Panc1 (cell line): Measurements from ENCODE around the gene BPIFA2. TPM values are rescaled to one million over a fixed set of nuclear protein-coding genes. Genes with fewer than 3 reads are reported as not detected.

Source experiments
- ATAC-seq: fragments of 200-7000 bp; cut with Tn5 transposase; 2 replicates; pipeline ENCODE4 v1.9.1; 2020; ENCODE audit warnings: mild to moderate bottlenecking, moderate library complexity
- BruUV-seq: library from RNA; stranded (reverse); fragments of 400-500 nt; replicated peaks from 2 replicates; lab custom pipeline; 2021; lab: Mats Ljungman, UMichigan
- CTCF ChIA-PET: fragments of 300-600 bp; sonication (Branson Sonifier 250); formaldehyde crosslinking; loops from one replicate; lab custom pipeline; 2022; ENCODE audit warnings: antibody characterized with exemption; lab: Charles Lee
- POLR2A ChIA-PET: fragments of 300-600 bp; sonication (Branson Sonifier 250); formaldehyde crosslinking; loops from one replicate; lab custom pipeline; 2022; ENCODE audit warnings: antibody characterized with exemption; lab: Charles Lee
- DNase-seq: peaks from one replicate; pipeline ENCODE4 v3.0.0-alpha.2; 2010; ENCODE audit warnings: low read depth, low spot score
- H3K27ac ChIP-seq: 2 replicates; pipeline ENCODE4 v1.5.1; 2011; ENCODE audit warnings: mild to moderate bottlenecking, low read length, inconsistent platforms
- H3K27me3 ChIP-seq: fragments of 200-500 bp; sonication (Bioruptor generic); 2 replicates; pipeline ENCODE4 v1.6.0; 2014; ENCODE audit warnings: low read length, inconsistent platforms; ENCODE audit not compliant: control insufficient read depth, insufficient read depth
- H3K36me3 ChIP-seq: fragments of 200-500 bp; sonication (Bioruptor generic); 2 replicates; pipeline ENCODE4 v1.5.1; 2014; ENCODE audit warnings: inconsistent platforms, mild to moderate bottlenecking, low read length, moderate library complexity; ENCODE audit not compliant: control insufficient read depth, insufficient read depth
- H3K4me1 ChIP-seq: 2 replicates; pipeline ENCODE4 v1.5.1; 2011; ENCODE audit warnings: inconsistent platforms, mild to moderate bottlenecking, low read length, moderate library complexity; ENCODE audit not compliant: control insufficient read depth, insufficient read depth
- H3K4me3 ChIP-seq, 2 experiments: 2 replicates each; pipeline ENCODE4 v1.5.1; 2011 to 2012; ENCODE audit warnings: low read depth in 2 of 2, low read length in 2 of 2, mild to moderate bottlenecking in 2 of 2, inconsistent platforms in 1 of 2, moderate library complexity in 1 of 2
- H3K9me3 ChIP-seq: fragments of 200-500 bp; sonication (Bioruptor generic); 2 replicates; pipeline ENCODE4 v1.5.1; 2014; ENCODE audit warnings: low read depth, mild to moderate bottlenecking, inconsistent platforms, low read length, moderate library complexity; ENCODE audit not compliant: control insufficient read depth, insufficient read depth
- POLR2AphosphoS5 ChIP-seq: IDR thresholded peaks from 2 replicates; pipeline ENCODE4 v1.6.1; 2012; ENCODE audit warnings: mild to moderate bottlenecking, low read depth, low read length, moderate library complexity
- SIN3A ChIP-seq: IDR thresholded peaks from 2 replicates; pipeline ENCODE4 v1.6.1; 2012; ENCODE audit warnings: low read depth, mild to moderate bottlenecking, low read length, moderate library complexity, borderline replicate concordance; ENCODE audit not compliant: insufficient read depth
- TCF7L2 ChIP-seq: IDR thresholded peaks from 2 replicates; pipeline ENCODE4 v1.6.1; 2011; ENCODE audit warnings: mild to moderate bottlenecking, low read depth, low read length, inconsistent platforms
- in situ Hi-C: cut with HindIII; loops from 2 replicates; pipeline ENCODE4 v1.10.0; 2016; ENCODE audit warnings: low sequenced_read_pairs, low pct_unique_long_range_greater_than_20kb
- intact Hi-C: fragments of 100-400 bp; cut with micrococcal nuclease; formaldehyde crosslinking; loops from one replicate; pipeline ENCODE4 v1.10.0; 2022; ENCODE audit not compliant: unreplicated experiment
- total RNA-seq: library from RNA; stranded (reverse); gene quantifications from one replicate; pipeline ENCODE4 v1.2.1, GENCODE V29; 2021; ENCODE audit not compliant: unreplicated experiment
- TF ChIP-seq, protein P1 (sequence below), 2 experiments: IDR thresholded peaks; 2 replicates each; pipeline ENCODE4 v1.6.1; 2011 to 2012; ENCODE audit warnings: low read depth in 2 of 2, control low read depth in 1 of 2, low read length in 1 of 2, mild to moderate bottlenecking in 1 of 2, moderate library complexity in 1 of 2; ENCODE audit not compliant: insufficient read depth in 1 of 2
- TF ChIP-seq, protein P2 (sequence below): fragments of 450-650 bp; IDR thresholded peaks from 2 replicates; pipeline ENCODE4 v1.5.1; 2017; ENCODE audit warnings: mild to moderate bottlenecking

The BPIFA2 gene
- total RNA-seq, 1 experiment from 2014 or later, result not detected

DNA sequence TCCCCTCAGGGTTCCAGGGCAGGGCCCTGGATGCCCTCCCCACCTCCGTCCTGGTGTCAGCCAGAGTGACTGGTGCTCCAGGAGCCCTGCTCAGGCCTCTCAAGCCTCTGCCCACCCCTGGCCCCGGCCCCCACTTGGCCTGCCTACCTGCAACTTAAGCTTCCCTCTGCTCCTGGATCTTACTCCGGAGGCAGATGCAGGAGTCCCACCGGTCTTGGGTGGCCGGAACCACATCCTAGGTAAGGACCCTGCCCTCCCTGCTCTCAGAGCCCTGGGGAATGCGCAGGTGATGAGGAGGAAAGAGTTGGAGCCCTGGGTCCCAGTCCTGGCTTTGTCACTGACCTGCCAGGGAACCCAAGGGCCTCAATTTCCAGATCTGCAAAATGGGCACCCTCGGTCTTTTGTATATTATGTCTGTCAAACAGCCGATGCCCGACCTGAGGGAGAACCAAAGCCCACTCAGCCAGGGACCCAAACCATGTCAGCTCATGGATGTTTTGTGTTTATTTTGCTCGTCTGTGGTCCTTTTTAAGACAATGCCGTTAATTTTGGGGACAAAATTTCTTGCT is 34.5 kb upstream of the BPIFA2 start:
- CTCF ChIA-PET, result no interaction called here
- in situ Hi-C loops, result no loop called here
- Histone ChIP-seq H3K27me3 (no peaks in the 10 kb centered on the region; the same call in 1 of the 2 replicates), H3K9me3 (no peaks in the 10 kb centered on the region), H3K4me3 (no peak overlapping the region), H3K4me1 (no peaks in the 10 kb centered on the region), H3K27ac (no peak overlapping the region), H3K36me3 (no peaks in the 10 kb centered on the region)
- no TSS peak for BruUV-seq
- intact Hi-C loops, result no loop called here
- DNase-seq (no peak), ATAC-seq (0 out of 2 replicates have a peak, but pooled peaks have one; percentile 34)
- POLR2A ChIA-PET, result no interaction called here
- TF ChIP-seq, protein P1, sequence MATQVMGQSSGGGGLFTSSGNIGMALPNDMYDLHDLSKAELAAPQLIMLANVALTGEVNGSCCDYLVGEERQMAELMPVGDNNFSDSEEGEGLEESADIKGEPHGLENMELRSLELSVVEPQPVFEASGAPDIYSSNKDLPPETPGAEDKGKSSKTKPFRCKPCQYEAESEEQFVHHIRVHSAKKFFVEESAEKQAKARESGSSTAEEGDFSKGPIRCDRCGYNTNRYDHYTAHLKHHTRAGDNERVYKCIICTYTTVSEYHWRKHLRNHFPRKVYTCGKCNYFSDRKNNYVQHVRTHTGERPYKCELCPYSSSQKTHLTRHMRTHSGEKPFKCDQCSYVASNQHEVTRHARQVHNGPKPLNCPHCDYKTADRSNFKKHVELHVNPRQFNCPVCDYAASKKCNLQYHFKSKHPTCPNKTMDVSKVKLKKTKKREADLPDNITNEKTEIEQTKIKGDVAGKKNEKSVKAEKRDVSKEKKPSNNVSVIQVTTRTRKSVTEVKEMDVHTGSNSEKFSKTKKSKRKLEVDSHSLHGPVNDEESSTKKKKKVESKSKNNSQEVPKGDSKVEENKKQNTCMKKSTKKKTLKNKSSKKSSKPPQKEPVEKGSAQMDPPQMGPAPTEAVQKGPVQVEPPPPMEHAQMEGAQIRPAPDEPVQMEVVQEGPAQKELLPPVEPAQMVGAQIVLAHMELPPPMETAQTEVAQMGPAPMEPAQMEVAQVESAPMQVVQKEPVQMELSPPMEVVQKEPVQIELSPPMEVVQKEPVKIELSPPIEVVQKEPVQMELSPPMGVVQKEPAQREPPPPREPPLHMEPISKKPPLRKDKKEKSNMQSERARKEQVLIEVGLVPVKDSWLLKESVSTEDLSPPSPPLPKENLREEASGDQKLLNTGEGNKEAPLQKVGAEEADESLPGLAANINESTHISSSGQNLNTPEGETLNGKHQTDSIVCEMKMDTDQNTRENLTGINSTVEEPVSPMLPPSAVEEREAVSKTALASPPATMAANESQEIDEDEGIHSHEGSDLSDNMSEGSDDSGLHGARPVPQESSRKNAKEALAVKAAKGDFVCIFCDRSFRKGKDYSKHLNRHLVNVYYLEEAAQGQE (IDR thresholded peaks at IDR 0.05; ENCODE audit: insufficient read depth in 1 of 2, low read depth in 2 of 2, low read length in 1 of 2), result no peak
- TF ChIP-seq POLR2AphosphoS5 (no peak), TCF7L2 (no peak)

DNA sequence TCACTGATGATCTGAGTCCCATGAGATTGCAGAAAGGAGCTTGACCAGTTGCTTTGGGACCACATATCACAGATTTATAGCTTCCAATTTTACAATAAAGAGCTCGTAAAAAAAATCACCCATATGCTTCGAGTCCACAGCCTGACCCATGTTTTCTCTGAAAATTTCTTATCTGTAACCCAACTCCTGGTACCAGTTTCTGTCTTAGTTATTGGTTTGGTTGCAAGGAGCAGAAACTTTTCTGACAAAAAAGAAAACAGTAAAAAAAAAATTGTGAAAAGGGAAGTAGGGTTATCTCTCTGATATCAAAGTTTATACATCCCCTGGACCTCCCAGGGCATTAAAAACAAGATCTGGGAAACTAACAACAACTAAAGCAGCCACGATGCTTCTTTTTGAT is 30.8 kb upstream of the BPIFA2 start:
- ChIA-PET POLR2A (no interaction called here), CTCF (no interaction called here)
- TF ChIP-seq SIN3A (no peak), TCF7L2 (no peak), POLR2AphosphoS5 (no peak)
- TF ChIP-seq, protein P1 (IDR thresholded peaks at IDR 0.05; ENCODE audit: insufficient read depth in 1 of 2, low read depth in 2 of 2, low read length in 1 of 2), result no peak
- TF ChIP-seq, protein P2, sequence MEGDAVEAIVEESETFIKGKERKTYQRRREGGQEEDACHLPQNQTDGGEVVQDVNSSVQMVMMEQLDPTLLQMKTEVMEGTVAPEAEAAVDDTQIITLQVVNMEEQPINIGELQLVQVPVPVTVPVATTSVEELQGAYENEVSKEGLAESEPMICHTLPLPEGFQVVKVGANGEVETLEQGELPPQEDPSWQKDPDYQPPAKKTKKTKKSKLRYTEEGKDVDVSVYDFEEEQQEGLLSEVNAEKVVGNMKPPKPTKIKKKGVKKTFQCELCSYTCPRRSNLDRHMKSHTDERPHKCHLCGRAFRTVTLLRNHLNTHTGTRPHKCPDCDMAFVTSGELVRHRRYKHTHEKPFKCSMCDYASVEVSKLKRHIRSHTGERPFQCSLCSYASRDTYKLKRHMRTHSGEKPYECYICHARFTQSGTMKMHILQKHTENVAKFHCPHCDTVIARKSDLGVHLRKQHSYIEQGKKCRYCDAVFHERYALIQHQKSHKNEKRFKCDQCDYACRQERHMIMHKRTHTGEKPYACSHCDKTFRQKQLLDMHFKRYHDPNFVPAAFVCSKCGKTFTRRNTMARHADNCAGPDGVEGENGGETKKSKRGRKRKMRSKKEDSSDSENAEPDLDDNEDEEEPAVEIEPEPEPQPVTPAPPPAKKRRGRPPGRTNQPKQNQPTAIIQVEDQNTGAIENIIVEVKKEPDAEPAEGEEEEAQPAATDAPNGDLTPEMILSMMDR, result no peak
- in situ Hi-C loops, result no loop called here
- Histone ChIP-seq H3K4me3 (no peak overlapping the region), H3K9me3 (no peaks in the 10 kb centered on the region), H3K4me1 (no peaks in the 10 kb centered on the region), H3K36me3 (no peaks in the 10 kb centered on the region), H3K27ac (no peak overlapping the region), H3K27me3 (peaks cover 3% of the 10 kb centered on the region; the same call in 1 of the 2 replicates)
- intact Hi-C loops, result no loop called here
- no peak for ATAC-seq
- BruUV-seq, result no TSS peak
- no peak for DNase-seq
